T follicular helper cell (primary cell): ENCODE measurements around the gene SLAIN2.
"Not testable (repeated sequence)": the region's sequence is repeated elsewhere in the genome, so short reads cannot be mapped to it uniquely, and the experiment has no call there.

Experiments used
- DNase-seq: peaks from one replicate; pipeline ENCODE4 v3.0.0-alpha.2; 2020; ENCODE audit warnings: low read depth
- total RNA-seq, 2 experiments: gene quantifications; one replicate each; lab custom pipeline; 2026; lab: John Stamatoyannopoulos, UW

The SLAIN2 gene
- 88.4 to 90.1 reads per million in 2 experiments for total RNA-seq

DNA sequence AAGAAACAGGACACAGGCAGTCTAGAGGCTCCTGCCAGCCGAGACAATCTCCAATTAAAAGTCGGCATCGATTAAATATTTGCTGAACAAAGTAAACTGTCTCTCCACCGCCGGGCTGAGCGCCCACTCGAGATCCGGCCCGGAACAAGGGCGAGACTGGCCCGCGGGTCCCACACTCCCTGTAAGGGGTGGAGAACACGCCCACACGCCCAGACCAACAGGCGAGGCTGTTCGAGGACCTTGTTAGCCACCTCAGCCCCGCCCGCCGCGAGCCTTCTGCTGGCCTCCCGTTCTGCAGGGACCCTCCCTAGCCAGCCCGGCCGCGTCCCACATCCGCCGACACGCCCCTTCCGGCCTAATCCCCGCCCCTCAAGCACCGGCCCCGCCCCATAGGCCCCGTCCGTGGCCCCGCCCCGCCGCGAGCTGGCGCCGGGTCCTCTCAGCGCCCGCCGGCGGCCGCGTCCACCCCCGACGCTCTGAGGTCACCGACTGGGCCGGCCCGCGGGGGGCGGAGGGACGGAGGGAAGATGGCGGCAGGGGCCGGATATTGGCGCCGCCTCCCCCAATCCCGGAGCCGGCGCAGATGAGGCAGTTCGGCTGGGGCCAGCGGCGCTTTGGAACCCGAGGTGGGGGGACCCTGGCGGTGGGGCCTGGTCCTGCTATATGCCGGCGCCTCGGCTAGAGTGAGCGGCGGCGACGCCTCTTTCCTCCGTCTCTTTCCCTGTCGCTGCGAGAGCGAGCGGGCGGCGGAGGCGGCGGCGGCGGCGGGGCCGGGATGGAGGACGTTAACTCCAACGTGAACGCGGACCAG, at the start of gene SLAIN2:
SLAIN2 (plus strand) TSS at position 565 of the 811 bp plus-strand sequence; CDS start at position 776, 211 bp downstream.
- DNase-seq, result peak; percentile 92

DNA sequence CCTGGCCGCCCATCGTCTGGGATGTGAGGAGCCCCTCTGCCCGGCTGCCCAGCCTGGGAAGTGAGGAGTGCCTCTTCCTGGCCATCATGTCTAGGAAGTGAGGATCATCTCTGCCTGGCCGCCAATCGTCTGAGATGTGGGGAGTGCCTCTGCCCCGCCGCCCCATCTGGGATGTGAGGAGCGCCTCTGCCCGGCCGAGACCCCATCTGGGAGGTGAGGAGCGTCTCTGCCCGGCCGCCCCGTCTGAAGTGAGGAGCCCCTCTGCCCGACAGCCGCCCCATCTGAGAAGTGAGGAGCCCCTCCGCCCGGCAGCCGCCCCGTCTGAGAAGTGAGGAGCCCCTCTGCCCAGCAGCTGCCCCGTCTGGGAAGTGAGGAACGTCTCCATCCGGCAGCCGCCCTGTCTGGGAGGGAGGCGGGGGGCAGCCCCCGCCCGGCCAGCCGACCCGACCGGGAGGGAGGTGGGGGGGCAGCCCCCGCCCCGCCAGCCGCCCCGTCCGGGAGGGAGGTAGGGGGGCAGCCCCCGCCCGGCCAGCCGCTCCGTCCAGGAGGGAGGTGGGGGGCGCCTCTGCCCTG, 49.0 kb upstream of the SLAIN2 start:
- not testable (repeated sequence) for DNase-seq

DNA sequence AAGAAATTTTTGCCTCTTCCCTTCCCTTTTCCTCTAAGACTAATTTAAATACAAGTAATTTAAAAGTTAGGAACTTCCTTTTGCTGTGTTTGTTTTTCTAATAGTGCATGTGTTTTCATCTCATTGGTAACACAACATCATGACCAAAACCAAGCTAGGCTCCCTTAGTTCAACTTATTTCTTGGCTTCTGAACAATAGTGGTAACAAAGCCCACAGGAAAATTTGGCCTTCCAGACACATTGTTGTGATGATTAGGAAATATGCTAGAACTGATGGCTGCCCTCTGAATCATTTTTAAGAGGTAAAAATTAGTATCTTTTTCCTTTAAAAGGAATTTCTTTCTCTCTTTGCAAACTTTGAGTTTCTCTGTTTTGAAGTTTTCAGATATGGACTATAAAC, 46.2 kb upstream of the SLAIN2 start:
- DNase-seq, result no peak

GRCh38 chr4:48296365-48296764, 45.0 kb upstream of the SLAIN2 start:
- no peak for DNase-seq

GRCh38 chr4:48297256-48297846, 44.0 kb upstream of the SLAIN2 start:
- DNase-seq, result no peak

DNA sequence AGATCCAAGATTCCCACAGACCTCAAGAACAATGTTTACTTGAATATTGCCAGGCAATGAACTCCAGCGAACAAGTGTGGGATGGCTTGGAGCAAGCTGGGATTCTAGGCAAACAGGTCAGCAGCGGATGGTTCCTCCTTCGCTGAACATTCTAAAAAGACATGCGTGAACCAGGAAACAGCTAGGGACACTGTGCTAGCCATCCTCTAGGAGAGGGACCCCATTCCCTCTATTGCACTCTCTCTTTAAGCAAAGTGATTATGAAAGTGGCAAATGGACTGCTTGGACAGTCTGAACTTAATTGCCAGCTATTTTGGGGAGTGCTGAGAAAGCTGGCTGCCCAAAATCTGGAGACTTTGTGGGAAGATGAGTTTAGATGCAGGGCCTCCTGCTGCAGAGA, 41.8 kb upstream of the SLAIN2 start:
- DNase-seq, result no peak

GRCh38 chr4:48300004-48300403, 41.3 kb upstream of the SLAIN2 start:
- no peak for DNase-seq

GRCh38 chr4:48305508-48305907, 35.8 kb upstream of the SLAIN2 start:
- DNase-seq, result no peak

DNA sequence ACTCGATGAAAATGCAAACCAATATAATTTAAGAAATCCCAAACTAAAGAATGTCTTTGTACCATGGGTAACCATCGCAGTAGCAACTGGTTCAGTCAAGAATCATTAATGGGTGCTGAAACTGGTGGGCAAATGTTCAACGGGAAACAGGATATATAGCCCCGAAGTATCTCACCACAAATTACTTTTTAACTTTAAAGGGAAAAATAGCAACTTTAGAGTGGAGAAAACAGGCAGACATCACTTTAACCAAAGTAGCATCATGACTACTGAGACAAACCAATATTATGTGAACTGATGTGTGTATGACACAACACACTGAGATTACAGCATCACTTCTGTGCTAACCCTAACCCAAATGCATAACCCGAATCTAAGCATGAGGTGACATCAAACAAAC, 33.8 kb upstream of the SLAIN2 start:
- DNase-seq, result no peak

- no peak for DNase-seq
These were observed 32.4 kb upstream of the SLAIN2 start for GRCh38 chr4:48308901-48309300.

GRCh38 chr4:48311896-48312295, 29.4 kb upstream of the SLAIN2 start:
- DNase-seq, result no peak

DNA sequence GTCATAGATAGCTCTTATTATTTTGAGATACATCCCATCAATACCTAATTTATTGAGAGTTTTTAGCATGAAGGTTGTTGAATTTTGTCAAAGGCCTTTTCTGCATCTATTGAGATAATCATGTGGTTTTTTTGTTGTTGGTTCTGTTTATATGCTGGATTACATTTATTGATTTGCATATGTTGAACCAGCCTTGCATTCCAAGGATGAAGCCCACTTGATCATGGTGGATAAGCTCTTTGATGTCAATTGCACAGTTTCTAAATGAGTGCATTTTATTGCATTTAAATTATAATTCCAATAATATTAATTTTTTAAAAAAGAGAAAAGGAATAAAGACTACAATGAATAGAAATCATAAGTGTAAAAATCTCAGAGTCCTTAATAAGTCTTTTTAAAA, 26.6 kb upstream of the SLAIN2 start:
- not testable (repeated sequence) for DNase-seq

- no peak for DNase-seq
These were observed 25.4 kb upstream of the SLAIN2 start for GRCh38 chr4:48315728-48316630.

GRCh38 chr4:48321312-48321711, 20.0 kb upstream of the SLAIN2 start:
- no peak for DNase-seq

DNA sequence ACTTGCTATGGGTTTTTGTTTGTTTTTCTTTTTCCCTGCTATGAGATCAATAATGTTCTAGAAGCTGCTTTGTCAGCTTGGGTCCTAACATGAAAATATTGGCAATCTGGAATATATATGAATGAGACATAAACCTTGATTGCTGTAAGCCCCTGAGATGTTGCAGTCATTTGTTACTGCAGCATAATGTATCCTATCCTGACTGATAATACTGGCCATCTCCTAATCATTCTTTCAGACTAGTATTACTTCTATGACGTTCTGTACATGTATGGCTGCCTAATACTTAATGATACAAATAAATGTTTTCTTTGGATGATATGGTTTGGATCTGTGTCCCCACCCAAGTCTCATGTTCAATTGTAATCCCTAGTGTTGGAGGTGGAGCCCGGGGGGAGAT, 19.3 kb upstream of the SLAIN2 start:
- DNase-seq, result no peak

DNA sequence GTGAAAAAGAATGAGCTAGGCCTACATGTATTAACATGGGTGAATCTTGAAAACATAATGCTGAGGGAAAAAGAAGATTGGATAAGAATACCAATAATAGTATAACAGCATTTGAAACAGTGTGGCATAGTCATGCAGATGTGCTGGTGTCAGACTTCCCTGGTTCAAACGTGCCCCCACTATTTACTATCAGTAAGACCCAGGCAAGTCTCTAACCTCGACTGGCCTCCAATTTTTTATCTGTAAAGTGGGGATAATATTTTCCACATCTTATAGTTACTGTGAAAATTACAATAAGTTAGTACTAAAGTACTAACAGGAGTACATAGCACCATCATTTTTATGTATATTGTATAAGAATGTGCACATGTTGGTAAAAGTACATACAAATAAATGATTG, 17.0 kb upstream of the SLAIN2 start:
- DNase-seq, result no peak

- DNase-seq, result no peak
These were observed 12.1 kb upstream of the SLAIN2 start for GRCh38 chr4:48329193-48329592.

GRCh38 chr4:48329976-48330375, 11.4 kb upstream of the SLAIN2 start:
- DNase-seq, result no peak

- no peak for DNase-seq
These were observed 9.6 kb upstream of the SLAIN2 start for GRCh38 chr4:48331577-48332330.

DNA sequence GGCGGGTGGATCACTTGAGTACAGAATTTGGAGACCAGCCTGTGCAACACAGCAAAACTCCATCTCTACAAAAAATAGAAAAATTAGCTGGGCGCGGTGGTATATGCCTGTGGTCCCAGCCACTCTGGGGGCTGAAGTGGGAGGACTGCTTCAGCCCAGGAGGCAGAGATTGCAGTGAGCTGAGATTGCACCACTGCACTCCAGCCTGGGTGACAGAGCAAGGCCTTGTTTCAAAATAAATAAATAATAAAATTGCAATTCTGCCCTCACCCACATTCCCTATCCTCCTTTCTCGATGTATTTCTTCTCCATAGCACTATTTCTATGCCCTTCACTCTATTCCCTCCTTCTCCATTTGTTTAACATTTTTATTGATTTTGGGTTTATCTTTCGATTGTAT, 8.7 kb upstream of the SLAIN2 start:
- no peak for DNase-seq

DNA sequence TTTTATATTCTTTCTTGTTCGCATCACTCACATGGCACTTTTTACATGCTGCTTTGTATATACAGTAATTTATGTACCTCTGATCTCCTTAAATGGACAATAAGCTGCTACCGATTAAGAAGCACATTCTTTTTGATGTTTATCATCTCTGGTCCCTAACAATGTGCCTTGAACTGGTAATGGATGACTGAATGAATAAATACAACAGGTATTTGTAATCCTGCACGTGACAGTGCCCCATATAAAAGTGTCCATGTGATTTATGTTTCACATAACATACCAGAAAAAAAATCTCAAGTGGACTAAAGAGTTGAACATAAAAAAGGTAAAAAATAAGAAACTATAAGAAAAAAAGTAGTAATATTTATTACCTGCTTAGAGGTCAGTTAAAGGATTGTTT, 7.7 kb upstream of the SLAIN2 start:
- DNase-seq, result no peak
